Esophagus muscularis mucosa (tissue), 4 donors: ENCODE results near the gene MAMLD1.

ENCODE experiments used
- CTCF ChIP-seq, 3 experiments: fragments of 200-600 bp in 2 of 3; fragments of 450-650 bp in 1 of 3; sonication (generic) in 2 of 3; IDR thresholded peaks; one replicate each; pipeline ENCODE4 v1.5.1; 2017 to 2019; ENCODE audit warnings: antibody characterized with exemption in 3 of 3, mild to moderate bottlenecking in 2 of 3, moderate library complexity in 1 of 3
- EP300 ChIP-seq: sonication (generic); formaldehyde crosslinking; IDR thresholded peaks from one replicate; pipeline ENCODE4 v1.6.1; 2017; ENCODE audit warnings: antibody characterized with exemption
- POLR2A ChIP-seq: fragments of 450-650 bp; IDR thresholded peaks from one replicate; pipeline ENCODE4 v1.6.1; 2017; ENCODE audit warnings: antibody characterized with exemption, moderate library complexity, mild to moderate bottlenecking, low read depth
- POLR2AphosphoS5 ChIP-seq, 2 donors: sonication (generic); formaldehyde crosslinking; IDR thresholded peaks; one replicate each; pipeline ENCODE4 v1.6.1; 2017; ENCODE audit warnings: antibody characterized with exemption in 2 of 2

GRCh38 chrX:150456941-150457340, 93.8 kb downstream of the MAMLD1 start:
- TF ChIP-seq CTCF (IDR thresholded peaks at IDR 0.05) (no peak), POLR2AphosphoS5 (IDR thresholded peaks at IDR 0.05) (no peak), POLR2A (no peak), EP300 (no peak)
